Activated CD4-positive, alpha-beta T cell treated with anti-CD3 and anti-CD28 coated beads, Interleukin-2, amount 10 ng/mL, durations not matched to agents 7 days and 5 days (primary cell): ENCODE measurements around the gene ARMC6. TPM values are rescaled to one million over a fixed set of nuclear protein-coding genes. Genes with fewer than 3 reads are reported as not detected.

Source experiments
- CTCF ChIA-PET: fragments of 350-600 bp; sonication (Branson Sonifier 250); formaldehyde crosslinking; loops from one replicate; lab custom pipeline; 2021; ENCODE audit warnings: antibody characterized with exemption; lab: Charles Lee
- POLR2A ChIA-PET: fragments of 350-600 bp; sonication (Branson Sonifier 250); formaldehyde crosslinking; loops from one replicate; lab custom pipeline; 2021; ENCODE audit warnings: antibody characterized with exemption; lab: Charles Lee
- DNase-seq: peaks from one replicate; pipeline ENCODE4 v3.0.0-alpha.2; 2020
- H3K27ac Mint-ChIP-seq: one replicate; pipeline ENCODE4 v1.8.0; 2021; ENCODE audit warnings: mild to moderate bottlenecking, moderate library complexity, mixed read lengths
- H3K27me3 Mint-ChIP-seq: one replicate; pipeline ENCODE4 v1.8.0; 2021; ENCODE audit warnings: mixed read lengths
- H3K36me3 Mint-ChIP-seq: one replicate; pipeline ENCODE4 v1.8.0; 2021; ENCODE audit warnings: low read depth, mixed read lengths
- H3K4me1 Mint-ChIP-seq: one replicate; pipeline ENCODE4 v1.8.0; 2021; ENCODE audit warnings: mixed read lengths
- H3K4me3 Mint-ChIP-seq: one replicate; pipeline ENCODE4 v1.8.0; 2021; ENCODE audit warnings: mild to moderate bottlenecking, moderate library complexity, mixed read lengths
- H3K9me3 Mint-ChIP-seq: one replicate; pipeline ENCODE4 v1.8.0; 2021; ENCODE audit warnings: mixed read lengths
- total RNA-seq, 2 experiments: library from RNA; stranded (reverse); gene quantifications; one replicate each; pipeline ENCODE4 v1.2.3, GENCODE V29; 2021

Gene ARMC6
- total RNA-seq, 2 experiments from 2014 or later, result 38.6 to 39.3 TPM

DNA sequence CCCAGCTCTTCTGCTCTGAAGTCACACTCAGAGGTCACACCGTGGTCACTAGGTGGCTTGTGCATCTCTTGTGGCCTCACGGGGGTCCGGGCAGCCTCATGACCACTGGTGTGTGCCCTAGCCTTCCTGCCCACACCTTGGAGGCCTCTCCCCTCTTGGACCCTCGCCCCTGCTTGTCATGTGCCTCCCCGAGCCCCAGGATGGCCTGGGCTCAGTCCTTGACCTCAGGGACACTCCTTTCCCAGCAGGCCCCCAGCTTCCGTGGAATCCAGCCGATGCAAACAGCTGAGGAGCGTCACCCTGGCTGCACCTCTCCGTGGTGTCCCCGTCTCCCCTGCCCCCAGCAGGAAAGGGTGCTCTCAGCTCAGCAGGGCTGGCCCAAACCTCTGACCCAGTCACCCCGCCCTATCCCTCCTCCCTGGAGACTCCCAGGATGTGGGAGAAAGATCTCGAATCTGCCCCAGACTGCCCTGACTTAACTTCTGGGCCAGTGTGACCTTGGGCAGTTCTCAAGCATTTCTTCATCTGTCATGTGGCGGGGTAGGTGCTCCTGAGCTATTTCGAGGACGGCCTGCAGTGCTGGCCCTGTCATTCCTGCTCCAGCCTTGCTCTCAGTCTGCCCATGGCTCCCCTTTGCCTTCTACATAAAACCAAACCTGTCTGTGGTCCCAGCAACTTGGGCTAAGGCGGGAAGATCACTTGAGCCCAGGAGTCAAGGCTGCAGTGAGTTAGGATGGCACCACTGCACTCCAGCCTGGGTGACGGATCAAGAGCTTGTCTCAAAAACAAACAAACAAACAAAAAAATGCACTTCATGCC, 25.8 kb downstream of the ARMC6 start:
- H3K27me3 Mint-ChIP-seq, result no peaks in the 10 kb centered on the region
- ChIA-PET CTCF (no interaction called here), POLR2A (no interaction called here)
- peaks cover 13% of the 10 kb centered on the region for H3K4me1 Mint-ChIP-seq
- no peaks in the 10 kb centered on the region for H3K9me3 Mint-ChIP-seq
- peaks cover 2% of the 10 kb centered on the region for H3K36me3 Mint-ChIP-seq
- H3K27ac Mint-ChIP-seq, result no peak overlapping the region
- no peak overlapping the region for H3K4me3 Mint-ChIP-seq
- no peak for DNase-seq

DNA sequence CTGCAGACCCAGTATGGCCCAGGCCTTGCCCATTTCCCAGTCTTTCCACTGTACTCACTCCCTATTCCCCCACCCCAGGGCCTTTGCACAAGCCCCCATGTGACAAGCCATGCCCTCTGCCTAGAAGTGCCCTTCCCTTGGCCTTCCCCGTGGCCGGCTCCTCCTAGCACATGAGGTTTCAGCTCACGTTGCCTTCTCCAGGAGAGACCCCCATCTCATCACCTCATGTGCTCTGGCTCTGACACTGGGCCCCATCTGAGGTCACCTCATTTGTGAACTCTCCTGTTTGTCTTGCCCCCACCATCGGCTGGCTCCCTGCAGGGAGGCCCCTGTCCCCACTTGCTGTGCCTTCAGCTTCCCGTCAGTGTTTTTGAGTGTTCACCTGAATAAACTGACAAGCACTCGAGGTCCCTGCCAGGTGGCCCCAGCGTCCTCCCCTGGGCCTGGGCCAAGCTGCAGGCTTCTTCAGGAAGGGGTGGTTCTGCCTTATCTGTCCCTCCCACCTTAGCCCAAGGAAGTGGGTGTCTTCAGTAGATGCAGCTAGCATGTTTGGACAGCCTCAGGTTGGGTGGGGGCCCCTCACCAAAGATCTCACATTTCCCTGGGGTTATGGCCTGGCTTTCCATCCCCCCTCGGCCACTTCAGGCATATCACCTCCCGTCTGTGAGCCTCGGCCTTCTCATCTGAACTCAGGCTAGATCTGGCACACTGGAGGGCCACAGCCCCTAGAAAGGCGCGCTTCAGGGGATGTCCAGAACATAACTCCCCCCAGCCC, 26.6 kb downstream of the ARMC6 start:
- ChIA-PET CTCF (no interaction called here), POLR2A (no interaction called here)
- H3K4me1 Mint-ChIP-seq, result peaks cover 20% of the 10 kb centered on the region
- no peak overlapping the region for H3K4me3 Mint-ChIP-seq
- no peaks in the 10 kb centered on the region for H3K27me3 Mint-ChIP-seq
- H3K9me3 Mint-ChIP-seq, result no peaks in the 10 kb centered on the region
- H3K27ac Mint-ChIP-seq, result no peak overlapping the region
- H3K36me3 Mint-ChIP-seq, result no peaks in the 10 kb centered on the region
- DNase-seq, result no peak

DNA sequence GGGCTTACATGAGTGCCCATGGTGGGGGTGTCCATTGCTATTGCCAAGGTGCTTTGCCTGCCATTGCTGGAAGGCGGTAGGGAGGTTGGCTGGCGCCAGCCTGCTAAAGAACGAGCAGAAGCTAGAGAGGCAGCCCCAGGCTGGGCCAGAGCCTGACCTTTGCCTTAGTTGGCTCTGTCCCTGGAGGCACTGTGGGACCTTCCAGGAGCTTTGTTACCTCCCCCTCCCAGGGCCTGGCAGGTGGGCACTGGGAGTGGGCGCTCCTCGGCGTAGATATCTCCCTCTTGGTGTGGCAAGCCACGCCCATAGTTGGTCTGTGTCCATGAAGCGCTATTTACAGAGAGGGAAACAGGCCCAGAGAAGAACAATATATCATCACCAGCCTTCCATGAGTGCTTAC, 28.1 kb downstream of the ARMC6 start:
- CTCF ChIA-PET, result no interaction called here
- Mint-ChIP-seq H3K4me1 (peaks cover 26% of the 10 kb centered on the region), H3K9me3 (no peaks in the 10 kb centered on the region), H3K27me3 (no peaks in the 10 kb centered on the region), H3K27ac (no peak overlapping the region), H3K36me3 (no peaks in the 10 kb centered on the region), H3K4me3 (no peak overlapping the region)
- no peak for DNase-seq
- POLR2A ChIA-PET, result no interaction called here

DNA sequence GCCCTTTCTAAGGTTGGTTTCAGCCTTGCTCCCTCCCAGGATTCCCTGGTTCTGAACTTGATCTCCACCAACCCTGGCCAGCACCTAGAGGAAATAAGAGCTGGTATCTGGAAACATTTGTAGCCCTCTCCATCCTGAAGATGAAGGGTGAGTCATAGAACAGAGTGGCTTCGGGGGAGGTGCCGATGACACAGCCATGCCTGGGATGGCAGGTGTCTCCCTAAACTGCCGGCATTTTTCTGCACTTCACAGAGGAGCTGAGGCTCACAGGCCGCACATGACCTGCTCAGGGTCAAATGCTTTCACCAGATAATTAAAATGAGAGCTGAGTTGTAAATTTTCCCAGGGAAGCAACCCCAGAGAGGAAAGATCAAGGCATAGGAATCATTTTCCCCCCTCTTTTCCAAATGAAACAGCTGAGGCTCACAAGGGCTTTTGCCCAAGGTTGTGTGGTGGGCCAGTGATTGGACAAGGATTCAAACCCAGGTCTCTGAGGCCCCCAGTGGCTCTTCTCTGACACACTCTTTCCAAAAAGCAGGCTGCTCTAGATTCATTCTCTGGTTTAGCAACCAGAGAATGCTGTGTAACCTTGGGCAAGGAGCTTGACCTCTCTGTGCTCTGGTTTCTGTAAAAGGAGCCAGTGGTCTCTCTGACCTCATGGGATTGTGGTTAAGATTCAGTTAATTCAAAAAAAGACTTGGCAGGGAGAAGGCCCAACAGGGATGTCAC, 29.2 kb downstream of the ARMC6 start:
- H3K9me3 Mint-ChIP-seq, result no peaks in the 10 kb centered on the region
- H3K4me3 Mint-ChIP-seq, result peak overlapping the region; percentile 87
- ChIA-PET POLR2A (no interaction called here), CTCF (interaction anchor here (0.6 kb wide), 1 partner anchor 86 kb away, joined by 3 read pairs; no protein-coding TSS in a partner anchor)
- H3K27me3 Mint-ChIP-seq, result no peaks in the 10 kb centered on the region
- H3K27ac Mint-ChIP-seq, result peak overlapping the region; percentile 91
- H3K36me3 Mint-ChIP-seq, result no peaks in the 10 kb centered on the region
- no peak for DNase-seq
- peaks cover 36% of the 10 kb centered on the region for H3K4me1 Mint-ChIP-seq

DNA sequence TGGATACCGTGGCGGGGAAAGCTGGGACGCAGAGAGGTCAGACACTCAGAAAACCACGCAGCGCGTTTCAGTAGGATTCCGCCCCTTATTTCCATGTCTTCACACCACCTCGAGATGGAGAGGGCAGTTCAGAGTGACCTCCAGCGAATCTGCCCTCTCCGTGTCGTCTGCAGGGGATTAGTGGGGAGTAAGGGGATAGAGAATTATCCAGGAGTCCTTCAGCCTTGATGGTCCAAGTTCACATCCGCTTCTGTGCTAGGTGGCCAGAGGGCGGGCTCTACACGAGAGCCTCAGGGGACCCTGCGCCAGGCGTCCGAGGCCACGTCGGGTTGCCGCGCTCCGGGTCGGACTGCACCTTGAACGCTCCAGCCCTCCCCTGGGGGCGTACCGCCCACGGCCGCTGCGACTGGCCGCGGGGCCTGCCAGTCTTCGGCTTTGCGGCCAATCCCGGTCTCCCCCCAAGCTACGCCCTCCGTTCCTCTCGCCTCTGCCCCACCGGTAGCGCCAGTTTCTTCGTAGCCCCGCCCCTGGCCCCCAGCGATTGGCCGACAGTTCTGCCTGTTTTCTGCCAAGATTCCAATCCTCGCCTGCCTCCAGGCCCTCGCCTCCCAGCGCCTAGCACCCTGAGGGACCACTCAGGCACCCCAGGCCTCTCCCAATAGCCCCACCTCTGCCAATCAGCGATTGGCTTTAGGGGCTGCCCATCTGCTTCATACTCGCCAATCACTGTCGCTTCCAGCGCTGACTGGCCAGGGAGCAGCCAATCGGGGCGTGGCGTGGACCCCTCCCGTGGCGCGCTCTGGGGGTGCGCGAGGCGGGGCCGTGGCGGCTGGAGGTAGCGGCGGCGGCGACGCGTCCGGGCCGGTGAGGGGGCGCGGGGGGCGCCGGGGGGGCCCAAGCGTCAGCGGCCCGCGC, 30.0 kb downstream of the ARMC6 start, which contains the start of gene SLC25A42:
Gene SLC25A42, plus strand, starts transcription at position 812 of the 915 bp plus-strand sequence. CDS start 32,131 bp downstream, outside the sequence.
- H3K4me1 Mint-ChIP-seq, result peaks cover 39% of the 10 kb centered on the region
- peak within 1 kb of the TSS; percentile 87 for H3K4me3 Mint-ChIP-seq
- no peaks in the 10 kb centered on the region for H3K27me3 Mint-ChIP-seq
- H3K36me3 Mint-ChIP-seq, result no peaks in the 10 kb centered on the region
- peak within 1 kb of the TSS; percentile 91 for H3K27ac Mint-ChIP-seq
- H3K9me3 Mint-ChIP-seq, result no peaks in the 10 kb centered on the region
- CTCF ChIA-PET, result interaction anchor here (0.6 kb wide), 1 partner anchor 87 kb away, joined by 3 read pairs; no protein-coding TSS in a partner anchor
- POLR2A ChIA-PET, result no interaction called here
- peak; percentile 99 for DNase-seq

DNA sequence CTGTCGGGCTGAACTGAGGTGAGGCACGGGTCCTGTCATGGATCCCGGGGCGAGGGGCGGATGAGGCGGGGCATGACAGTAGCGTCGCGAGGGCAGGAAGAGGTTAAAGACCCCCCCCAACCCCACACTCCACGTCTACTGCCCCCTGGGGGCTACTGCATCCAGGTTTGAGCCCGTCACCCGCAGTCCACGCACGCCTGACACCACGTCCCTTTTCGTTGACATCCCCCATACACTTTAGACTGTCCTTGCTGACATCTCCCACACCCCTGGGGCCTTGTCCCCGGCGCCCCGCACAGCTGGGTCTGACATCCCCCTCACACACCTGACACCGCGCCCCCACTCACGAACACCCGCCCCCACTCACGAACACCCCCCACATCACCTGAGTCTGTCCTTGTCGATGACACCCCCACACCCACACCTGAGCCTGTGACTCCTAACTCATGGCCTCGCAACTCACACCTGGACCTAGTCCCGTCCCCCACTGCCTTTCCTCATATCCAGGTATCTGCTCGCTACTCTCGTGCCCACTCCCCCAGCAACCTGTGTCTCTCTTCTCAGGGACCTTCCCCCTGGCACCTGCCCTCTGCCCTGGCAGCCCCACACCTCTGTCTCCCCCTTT, 30.8 kb downstream of the ARMC6 start:
- Mint-ChIP-seq H3K4me1 (peaks cover 44% of the 10 kb centered on the region), H3K4me3 (peak overlapping the region; percentile 87), H3K27me3 (no peaks in the 10 kb centered on the region), H3K9me3 (no peaks in the 10 kb centered on the region), H3K27ac (peak overlapping the region; percentile 91), H3K36me3 (peaks cover 3% of the 10 kb centered on the region)
- POLR2A ChIA-PET, result no interaction called here
- CTCF ChIA-PET, result no interaction called here
- DNase-seq, result no peak

DNA sequence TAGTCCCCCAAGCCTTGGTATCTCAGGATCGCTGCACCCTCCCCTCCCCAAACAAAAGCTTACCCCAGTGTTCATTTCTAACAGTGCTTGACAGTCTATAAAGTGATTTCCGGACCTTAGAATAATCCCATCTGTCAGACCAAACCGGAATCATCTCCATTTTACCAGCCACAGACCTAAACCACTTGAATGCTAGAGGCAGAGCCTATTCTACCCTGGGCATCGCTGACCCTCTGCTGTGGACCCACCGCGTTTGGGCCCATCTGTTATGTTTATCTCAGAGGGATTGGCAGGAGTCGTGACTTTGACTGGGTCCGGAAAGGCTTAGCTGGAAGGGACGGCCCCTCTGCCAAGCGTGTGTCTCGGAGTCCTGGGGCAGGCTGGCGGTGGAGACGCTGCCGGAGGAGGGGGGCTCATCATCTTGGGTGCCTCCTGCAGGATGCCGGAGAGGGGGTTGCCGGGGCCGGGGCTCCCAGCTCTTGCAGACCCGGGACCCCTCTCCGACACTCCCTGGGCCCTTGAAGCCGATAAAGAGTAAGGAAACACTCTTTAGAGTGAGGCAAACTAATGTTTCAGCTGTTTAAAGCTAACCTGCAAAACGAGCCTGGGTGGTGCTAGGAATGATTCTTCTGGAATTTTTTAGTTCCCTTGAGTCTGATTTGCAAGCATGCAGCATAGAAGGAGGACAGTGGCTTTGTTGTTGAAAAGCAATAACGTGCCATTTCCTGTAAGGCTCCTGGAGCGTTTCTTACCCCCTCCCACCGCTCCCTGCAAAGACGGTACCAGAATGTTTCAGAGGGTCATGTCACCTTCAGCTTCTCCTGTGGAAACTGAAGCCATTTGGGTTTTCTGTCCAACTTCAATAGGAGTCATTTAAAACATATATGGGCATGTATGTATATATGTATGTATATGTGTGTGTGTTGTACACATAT, 31.7 kb downstream of the ARMC6 start:
- no peaks in the 10 kb centered on the region for H3K27me3 Mint-ChIP-seq
- peak overlapping the region; percentile 87 for H3K4me3 Mint-ChIP-seq
- ChIA-PET CTCF (interaction anchor here (0.7 kb wide), 1 partner anchor 11 kb away, joined by 3 read pairs; no protein-coding TSS in a partner anchor), POLR2A (no interaction called here)
- peak; percentile 35 for DNase-seq
- peak overlapping the region; percentile 91 for H3K27ac Mint-ChIP-seq
- peaks cover 49% of the 10 kb centered on the region for H3K4me1 Mint-ChIP-seq
- H3K9me3 Mint-ChIP-seq, result no peaks in the 10 kb centered on the region
- H3K36me3 Mint-ChIP-seq, result peaks cover 6% of the 10 kb centered on the region

DNA sequence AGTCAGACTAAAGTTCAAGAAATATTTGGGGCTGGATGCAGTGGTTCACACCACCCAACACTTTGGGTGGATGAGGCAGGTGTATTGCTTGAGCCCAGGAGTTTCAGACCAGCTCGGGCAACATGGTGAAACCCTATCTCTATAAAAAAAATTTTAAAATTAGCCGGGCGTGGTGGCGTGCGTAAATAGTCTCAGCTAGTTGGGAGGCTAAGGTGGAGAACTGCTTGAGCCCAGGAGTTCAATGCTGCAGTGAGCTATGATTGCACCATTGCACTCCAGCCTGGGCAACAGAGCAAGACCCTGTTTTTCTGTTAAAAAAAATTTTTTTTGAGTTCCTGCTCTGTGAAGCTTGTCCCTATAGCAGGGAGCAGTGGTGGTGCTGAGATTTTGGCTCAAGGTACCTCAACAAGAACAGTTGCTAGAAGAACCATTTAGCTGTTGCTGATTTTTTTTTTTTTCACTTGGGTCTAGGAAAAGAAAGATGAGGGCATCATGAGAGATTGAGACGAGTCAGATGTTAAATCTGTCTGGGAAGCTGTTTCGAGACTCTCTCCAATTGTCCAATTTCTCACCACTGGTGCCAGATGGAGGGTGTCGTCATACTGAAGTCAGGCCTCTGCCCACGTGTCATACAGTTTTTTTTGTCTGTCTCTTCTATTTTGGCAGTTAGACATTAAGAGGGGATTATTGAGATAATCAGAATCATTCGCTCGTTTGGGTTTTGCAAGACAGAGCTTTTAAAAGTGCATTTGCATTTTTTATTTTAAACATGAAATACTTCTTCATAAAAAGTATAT, 34.1 kb downstream of the ARMC6 start:
- POLR2A ChIA-PET, result no interaction called here
- Mint-ChIP-seq H3K27ac (peak overlapping the region; percentile 50), H3K27me3 (no peaks in the 10 kb centered on the region), H3K9me3 (no peaks in the 10 kb centered on the region), H3K4me3 (no peak overlapping the region), H3K36me3 (peaks cover 8% of the 10 kb centered on the region), H3K4me1 (peaks cover 47% of the 10 kb centered on the region)
- CTCF ChIA-PET, result interaction anchor here (0.7 kb wide), 2 partner anchors 15 to 73 kb away, joined by 3 read pairs; no protein-coding TSS in a partner anchor
- no peak for DNase-seq

DNA sequence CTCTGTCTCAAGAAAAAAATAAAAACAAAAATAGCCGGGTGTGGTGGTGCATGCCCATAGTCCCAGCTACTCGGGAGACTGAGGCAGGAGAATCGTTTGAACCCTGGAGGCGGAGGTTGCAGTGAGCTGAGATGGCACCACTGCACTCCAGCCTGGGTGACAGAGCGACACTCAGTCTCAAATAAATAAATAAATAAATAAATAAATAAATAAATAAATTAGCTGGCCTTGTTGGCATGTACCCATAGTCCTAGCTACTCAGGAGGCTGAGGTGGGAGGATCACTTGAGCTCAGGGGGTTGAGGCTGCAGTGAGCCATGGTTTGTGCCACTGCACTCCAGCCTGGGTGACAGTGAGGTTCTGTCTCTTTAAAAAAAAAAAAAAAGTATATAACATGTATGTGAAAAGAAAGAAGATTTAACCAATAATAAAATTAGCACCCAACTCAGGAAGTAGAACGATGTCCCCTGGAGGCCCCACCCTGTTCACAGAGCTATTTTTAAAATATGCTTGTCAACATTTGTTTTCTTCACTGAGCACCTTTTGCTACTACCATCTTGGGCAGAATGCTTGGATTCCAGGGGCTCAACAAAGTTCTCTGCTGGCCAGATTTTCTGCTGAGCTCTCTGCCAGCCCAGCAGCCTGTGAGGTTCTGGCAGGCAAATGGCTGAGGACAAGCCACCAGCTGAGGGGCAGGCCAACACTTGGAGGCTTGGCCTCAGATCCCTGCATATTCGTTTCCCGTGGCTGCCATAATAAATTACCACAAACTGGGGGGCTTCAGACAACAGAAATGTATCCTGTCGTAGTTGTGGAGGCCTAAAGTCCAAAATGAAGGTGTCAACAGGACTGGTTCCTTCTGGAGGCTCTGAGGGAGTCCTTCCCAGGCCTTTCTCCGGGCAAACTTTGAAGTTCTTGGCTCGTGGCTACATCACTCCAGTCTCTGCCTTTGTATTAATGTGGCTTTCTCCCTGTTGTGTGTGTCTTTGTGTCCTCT, 35.6 kb downstream of the ARMC6 start:
- POLR2A ChIA-PET, result no interaction called here
- Mint-ChIP-seq H3K27ac (peak overlapping the region; percentile 76), H3K27me3 (no peaks in the 10 kb centered on the region), H3K4me1 (peaks cover 39% of the 10 kb centered on the region), H3K36me3 (peaks cover 14% of the 10 kb centered on the region), H3K4me3 (no peak overlapping the region), H3K9me3 (no peaks in the 10 kb centered on the region)
- CTCF ChIA-PET, result interaction anchor here (0.6 kb wide), 2 partner anchors 435 to 1995 kb away, joined by 3 to 4 read pairs; no protein-coding TSS in a partner anchor
- no peak for DNase-seq
